Ureter (tissue), 1 donor: Measurements from ENCODE around the gene SLC31A1. TPM values are rescaled to one million over a fixed set of nuclear protein-coding genes. Genes with fewer than 3 reads are reported as not detected.
"Not testable (repeated sequence)": the region's sequence is repeated elsewhere in the genome, so short reads cannot be mapped to it uniquely, and the experiment has no call there.

Experiments used
- DNase-seq: peaks from one replicate; pipeline ENCODE4 v3.0.0-alpha.2; 2020; ENCODE audit warnings: low spot score
- total RNA-seq: library from RNA; stranded (reverse); gene quantifications from one replicate; pipeline ENCODE4 v1.2.4, GENCODE V29; 2023
- donor health status: DM: yes; HTN: yes; CAD: no.

The SLC31A1 gene
- total RNA-seq, 1 donor from 2014 or later, result 26.3 TPM

DNA sequence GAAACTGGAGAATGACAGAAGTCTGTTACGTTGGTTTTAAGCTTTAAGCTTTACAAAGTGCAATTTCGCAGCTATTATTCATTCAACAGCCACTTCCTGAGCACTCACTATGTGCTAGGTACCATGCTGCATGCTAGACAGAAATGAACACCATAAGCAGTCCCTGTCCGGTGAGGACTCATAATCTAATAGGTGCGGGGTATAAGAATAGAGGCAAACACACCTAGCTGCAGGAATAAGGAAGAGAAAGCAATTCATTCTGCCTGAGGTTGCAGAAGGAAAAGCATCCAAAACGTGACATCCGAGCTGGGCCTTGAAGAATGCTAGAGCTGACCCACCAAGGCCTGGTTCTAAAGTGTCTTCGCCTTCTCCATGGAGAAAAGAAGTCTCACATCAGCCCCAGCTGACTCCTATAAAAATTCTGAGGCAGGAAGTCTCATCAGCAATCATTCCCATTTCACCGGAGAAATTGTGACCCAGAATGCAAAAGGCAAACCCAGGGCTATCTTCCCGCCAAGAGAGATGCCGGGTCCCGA is 809 bp upstream of the SLC31A1 start:
- no peak for DNase-seq

- no peak for DNase-seq
Measured at GRCh38 chr9:113221800-113222481, 597 bp downstream of the SLC31A1 start.

- no peak for DNase-seq
Measured at GRCh38 chr9:113222482-113222841, 1.1 kb downstream of the SLC31A1 start.

DNA sequence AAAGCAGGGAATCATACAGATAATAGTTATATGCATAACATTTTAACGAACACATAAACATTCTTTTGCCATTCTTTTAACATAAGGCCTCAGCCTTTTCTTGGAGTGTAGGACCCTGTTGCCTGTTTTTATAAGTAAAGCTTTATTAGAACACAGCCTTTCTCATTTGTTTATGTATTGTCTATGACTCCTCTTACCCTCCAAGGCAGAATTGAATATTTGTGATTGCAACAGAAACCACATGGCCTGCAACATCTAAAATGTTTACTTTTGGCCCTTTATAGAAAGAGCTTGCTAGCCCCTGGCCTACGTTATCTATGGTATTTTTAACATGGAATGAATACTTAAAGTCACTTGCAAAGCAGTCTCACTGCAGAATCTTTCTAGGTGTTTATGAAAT is 2.6 kb downstream of the SLC31A1 start:
- DNase-seq, result no peak

DNA sequence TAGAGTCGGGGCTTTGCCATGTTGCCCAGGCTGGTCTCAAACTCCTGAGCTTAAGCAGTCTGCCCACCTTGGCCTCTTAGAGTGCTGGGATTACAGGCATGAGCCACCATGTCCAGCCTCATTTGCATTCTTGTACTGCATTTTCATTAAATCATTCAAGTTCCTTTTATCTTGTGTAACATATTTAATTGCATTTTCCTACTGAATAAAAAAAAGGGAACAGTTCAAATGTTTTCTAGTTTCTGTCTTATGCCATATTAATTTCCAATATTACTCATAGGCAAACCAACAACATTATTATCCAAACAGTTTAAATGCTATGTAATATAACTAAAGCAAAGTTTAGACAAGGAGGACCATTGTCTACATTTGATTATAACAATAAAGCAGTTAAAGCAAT is 6.1 kb downstream of the SLC31A1 start:
- DNase-seq, result no peak

DNA sequence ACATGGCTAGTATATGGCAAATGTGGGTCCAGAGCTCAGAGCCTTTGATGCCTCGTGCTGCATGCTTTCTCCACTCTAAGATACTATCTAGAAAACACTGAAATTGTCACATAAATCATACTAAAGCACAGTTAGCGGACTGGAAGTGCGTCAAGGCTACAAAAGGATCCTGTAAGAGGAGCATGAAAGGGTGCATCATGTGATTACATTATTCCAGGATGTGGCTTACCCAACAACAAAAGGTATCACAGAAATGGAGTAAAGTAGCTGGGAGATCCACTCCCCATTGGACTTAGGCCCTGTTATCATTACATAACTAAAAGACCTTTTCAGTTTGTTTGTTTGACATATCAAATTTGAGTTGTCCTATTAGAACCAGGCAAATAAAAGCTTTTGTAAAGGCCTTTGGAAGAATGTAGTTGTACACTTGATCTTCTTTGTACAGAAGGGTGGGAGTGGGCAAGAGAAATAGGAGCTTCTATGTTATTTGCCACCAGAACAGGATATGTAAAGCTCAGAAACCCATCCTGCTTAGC is 6.9 kb downstream of the SLC31A1 start:
- no peak for DNase-seq

DNA sequence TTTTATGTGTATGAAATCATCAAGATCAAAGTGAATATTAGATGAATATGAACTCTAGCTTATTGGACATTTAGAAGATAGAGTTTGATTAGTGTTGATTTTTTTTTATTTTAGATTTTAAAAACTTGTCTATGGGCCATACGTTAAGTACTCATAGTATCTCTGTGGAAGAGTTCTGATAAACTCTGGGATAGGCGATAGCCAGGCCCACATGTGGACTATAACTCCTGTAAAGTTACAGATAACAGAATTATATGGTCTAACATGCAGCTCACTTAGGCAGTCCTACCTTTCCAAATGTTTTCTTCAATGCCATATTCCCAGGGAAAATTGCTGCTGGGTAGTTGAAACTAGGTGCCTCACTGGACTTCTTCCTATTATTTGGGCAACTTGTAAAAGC is 10.4 kb downstream of the SLC31A1 start:
- no peak for DNase-seq

- DNase-seq, result not testable (repeated sequence)
Measured at GRCh38 chr9:113235701-113236255, 14.4 kb downstream of the SLC31A1 start.

DNA sequence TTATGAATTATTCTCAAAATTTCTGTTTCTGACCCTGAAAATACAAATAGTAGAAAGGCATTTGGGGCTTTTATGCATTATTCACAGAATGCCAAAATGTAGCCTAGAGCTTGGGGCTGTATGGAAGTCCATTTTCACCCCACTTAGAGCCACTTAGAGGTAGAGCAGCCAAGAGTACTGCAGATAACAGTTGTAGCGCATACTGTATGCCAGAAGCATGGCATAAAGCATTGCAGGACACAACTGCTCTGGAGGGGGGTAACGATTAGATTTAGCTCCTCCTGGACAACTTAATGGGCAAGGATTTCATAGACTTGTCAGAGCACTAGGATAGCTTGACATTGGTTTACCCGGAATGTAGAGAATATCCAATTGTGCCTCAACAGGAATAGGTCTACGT is 15.7 kb downstream of the SLC31A1 start:
- DNase-seq, result no peak

GRCh38 chr9:113238202-113238858 is 17.0 kb downstream of the SLC31A1 start:
- no peak for DNase-seq

DNA sequence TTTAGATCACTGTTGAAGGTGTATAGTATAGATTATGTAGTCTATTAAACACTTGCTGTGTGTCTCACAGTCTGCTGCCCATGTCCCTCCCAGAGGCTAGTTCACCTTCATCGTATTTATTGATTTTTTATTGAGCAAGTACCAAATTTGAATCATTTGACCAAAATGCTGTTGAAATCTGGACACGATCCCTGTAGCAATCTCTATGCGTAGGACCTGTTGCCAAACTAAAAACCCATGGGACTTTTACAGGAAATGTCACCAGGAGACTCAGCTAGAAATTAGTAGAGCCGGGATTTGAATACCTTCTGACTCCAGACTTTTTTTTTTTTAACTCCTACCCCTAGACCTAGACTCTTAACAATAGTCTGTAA is 17.5 kb downstream of the SLC31A1 start:
- DNase-seq, result no peak

DNA sequence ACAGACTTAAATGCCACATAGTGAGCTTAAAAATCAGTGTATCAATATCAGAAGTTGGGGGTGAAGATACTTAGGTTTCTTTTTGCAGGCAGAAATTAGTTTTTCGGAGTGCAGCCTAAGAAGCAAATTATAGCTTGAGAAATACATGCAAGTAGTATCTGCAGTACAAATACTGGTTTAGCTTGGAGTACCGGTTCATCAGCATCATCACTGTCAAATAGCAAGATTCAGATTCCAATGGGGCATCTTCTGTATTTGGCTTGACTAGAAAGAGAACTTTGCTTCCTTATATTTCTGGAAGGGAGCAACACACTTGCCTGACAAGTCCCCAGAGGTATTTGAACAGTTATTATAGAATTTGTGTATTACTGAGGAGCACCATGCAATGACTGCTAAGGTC is 19.8 kb downstream of the SLC31A1 start:
- no peak for DNase-seq

GRCh38 chr9:113244556-113244955 is 23.2 kb downstream of the SLC31A1 start:
- no peak for DNase-seq

GRCh38 chr9:113245894-113246293 is 24.6 kb downstream of the SLC31A1 start:
- no peak for DNase-seq

- no peak for DNase-seq
Measured at GRCh38 chr9:113246928-113247327, 25.6 kb downstream of the SLC31A1 start.

DNA sequence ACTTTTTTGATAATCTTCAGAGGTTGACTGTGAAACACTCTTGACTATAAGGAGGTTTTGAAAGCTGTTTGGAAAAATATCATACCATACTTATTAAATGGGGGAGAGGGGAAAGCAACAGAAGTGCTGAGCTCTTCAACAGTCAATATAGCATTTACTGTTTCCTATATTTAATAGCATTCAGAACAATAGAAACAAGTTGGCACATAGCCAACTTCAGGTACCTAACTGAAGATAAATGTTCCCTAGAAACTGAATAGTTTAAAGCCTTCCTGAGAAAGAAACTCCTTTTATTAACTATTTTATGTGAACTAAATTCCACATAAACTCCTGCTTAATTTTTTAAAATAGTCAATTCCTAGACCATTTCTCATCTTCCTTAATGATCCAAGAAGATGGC is 26.3 kb downstream of the SLC31A1 start:
- no peak for DNase-seq

DNA sequence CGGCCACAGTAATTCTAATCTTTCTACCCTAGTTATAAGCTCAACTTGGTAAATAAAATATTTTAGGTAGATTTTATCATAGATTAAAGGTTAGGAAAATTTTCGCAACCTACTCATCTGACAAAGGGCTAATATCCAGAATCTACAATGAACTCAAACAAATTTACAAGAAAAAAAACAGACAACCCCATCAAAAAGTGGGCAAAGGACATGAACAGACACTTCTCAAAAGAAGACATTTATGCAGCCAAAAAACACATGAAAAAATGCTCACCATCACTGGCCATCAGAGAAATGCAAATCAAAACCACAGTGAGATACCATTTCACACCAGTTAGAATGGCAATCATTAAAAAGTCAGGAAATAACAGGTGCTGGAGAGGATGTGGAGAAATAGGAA is 28.3 kb downstream of the SLC31A1 start:
- DNase-seq, result not testable (repeated sequence)

DNA sequence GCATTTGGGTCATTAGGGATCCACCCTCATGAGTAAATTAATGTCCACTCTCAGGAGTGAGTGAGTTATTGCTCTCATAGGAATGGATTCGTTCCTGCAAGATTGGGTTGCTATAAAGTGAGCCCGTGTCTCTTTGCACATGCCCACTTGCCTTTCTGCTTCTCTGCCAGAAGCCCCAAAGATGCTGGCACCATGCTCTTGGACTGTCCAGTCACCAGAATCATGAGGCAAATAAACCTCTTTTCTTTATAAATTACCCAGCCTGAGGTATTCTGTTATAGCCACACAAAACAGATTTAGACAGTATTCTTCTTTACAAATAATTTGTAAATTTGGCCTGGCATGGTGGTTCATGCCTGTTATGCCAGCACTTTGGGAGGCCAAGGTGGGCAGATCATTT is 29.5 kb downstream of the SLC31A1 start:
- no peak for DNase-seq

DNA sequence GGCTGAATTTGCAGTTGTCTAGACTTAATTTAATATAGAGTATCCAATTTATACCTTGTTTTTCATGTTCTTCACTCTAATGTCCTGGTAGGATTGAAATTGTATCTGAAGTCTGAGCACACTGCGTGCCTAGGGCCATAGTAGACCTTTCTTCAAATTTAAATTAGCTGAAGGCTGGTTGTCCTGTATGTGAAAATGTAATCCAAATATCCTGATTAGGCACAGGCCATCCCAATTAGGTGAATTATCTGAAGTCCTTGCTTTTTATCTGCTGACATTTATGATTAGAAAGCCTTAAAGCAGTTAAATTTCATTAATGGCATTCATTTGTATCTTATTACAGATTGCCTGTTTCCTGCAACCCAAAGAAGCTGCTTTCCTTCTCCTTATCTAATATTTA is 33.6 kb downstream of the SLC31A1 start:
- no peak for DNase-seq

- DNase-seq, result no peak
Measured at GRCh38 chr9:113255438-113255837, 34.1 kb downstream of the SLC31A1 start.

DNA sequence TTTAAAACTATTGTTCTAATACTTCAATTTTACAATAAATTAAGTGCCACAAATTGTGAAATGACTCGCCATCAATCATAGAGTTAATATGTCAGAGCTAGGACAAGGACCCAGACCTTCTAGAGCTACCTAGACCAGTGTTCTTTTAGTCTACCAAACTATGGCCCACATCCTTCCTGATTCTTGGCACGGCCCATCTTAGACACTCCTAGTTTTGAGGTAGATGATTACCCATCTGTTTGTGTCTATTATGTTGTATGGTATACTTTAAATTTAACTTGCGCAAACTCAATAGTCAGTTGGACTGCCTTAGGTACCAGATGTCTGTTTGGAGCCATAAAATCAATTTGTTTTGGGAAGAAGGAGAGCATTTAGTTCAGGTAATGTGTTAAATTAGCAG is 36.5 kb downstream of the SLC31A1 start:
- no peak for DNase-seq

DNA sequence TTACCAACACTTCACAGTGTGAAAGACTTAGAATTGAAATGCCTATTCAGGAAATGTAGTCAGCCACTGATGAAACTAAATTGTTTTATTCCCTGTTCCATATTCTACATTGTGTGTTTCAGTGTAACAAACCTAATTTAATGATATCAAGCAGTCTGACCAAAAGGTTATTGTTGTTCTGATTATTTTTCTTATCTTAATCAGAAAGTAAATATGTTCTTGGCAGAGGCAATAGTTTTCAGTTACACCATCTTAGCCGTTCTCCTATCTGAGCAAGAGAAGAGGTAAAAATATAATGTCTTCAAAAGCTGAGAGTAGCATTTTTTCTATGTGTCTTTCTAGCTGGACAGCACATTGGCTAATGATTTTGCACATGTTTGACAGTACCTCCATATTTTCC is 36.9 kb downstream of the SLC31A1 start:
- DNase-seq, result no peak
